ENCODE data around the gene EGFL6.

GRCh38 chrX:13551610-13552009 is 17.8 kb upstream of the EGFL6 start:
- TF ChIP-seq CTCF (conservative IDR thresholded peaks at IDR 0.05) = no peak
- TF ChIP-seq ZFX (IDR thresholded peaks at IDR 0.05) = no peak

Measured in C4-2B (cell line).